Stimulated activated CD4-positive, alpha-beta T cell treated with anti-CD3 and anti-CD28 coated beads, Interleukin-1b, Interleukin-23, amount 100 ng/mL, for 4 hours (primary cell): ENCODE data around the gene TMOD1.

Source experiments
- DNase-seq, 2 donors: peaks; one replicate each; pipeline ENCODE4 v3.0.0-alpha.2; 2020; ENCODE audit warnings: low read depth in 2 of 2

The TMOD1 gene

DNA sequence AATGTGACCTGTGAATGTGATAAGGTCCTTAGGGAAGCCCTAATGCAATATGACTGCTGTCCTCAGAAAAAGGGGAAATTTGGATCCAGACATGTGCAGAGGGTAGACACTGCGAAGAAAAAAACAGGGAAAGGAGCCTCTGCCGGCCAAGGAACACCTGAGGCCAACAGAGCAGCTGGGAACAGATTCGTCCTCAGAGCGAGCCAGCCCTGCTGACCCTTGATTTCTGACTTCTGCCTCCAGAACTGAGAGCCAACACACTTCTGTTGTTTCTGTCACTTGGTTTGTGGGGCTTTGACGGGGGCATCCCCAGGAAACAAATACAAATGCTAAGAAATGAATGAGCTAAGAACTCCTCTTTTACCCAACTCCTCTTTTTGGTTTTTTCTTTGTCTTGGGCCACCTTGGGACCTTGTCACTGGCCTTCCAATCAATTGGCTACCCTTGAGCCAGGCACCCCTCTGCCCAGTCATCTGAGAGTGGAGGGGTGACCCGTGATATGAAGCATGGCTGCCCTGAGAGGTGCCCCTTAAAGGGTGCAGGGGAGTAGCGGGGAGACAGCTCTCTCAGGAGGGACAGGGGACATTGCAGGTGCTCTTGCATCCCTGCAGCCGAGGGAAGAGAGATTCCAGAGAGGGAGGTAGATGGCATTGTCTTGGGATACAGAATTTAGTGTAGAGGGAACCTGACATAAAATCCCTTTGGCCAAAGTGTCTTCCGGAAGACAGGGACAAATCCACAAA, 16.9 kb downstream of the TMOD1 start:
- no peak for DNase-seq

- DNase-seq = no peak
These were observed 17.4 kb downstream of the TMOD1 start for GRCh38 chr9:97518909-97519307.

- DNase-seq = no peak
These were observed 18.0 kb downstream of the TMOD1 start for GRCh38 chr9:97519441-97519970.

DNA sequence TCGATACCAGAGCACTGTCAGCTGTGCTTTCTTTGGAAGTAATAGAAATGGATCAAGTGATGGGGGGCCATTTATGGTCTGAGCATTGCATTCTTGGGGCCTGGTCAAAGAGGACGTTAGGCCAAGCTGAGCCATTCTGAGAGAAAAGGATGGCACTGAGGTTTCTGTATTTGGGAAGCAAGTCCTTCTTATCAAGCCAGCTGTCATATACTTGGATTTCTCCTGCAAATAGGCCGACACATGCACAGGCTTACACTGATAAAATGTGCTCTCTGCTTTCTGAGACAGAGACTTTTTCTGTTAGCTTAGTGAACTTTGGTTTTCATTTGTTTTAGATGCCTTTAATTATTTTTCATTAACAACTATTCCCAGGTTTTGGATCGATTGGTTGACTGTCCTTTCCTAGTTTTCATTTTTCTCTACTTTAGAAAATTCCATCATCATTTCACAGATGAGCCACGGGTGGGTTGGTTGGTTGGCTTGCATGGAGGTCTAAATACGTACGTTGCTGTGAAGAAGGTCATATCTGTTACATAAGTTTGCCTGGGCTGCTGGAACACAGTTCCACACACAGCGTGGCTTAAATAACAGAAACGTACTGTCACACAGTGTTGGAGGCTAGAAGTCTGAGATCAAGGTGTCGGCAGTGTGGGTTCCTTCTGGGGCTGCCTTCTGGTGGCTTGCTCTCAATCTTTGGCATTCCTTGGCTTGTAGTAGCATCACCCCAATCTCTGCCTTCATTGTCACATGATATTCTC, 20.3 kb downstream of the TMOD1 start:
- no peak for DNase-seq

GRCh38 chr9:97524424-97524823, 23.0 kb downstream of the TMOD1 start:
- DNase-seq = no peak

DNA sequence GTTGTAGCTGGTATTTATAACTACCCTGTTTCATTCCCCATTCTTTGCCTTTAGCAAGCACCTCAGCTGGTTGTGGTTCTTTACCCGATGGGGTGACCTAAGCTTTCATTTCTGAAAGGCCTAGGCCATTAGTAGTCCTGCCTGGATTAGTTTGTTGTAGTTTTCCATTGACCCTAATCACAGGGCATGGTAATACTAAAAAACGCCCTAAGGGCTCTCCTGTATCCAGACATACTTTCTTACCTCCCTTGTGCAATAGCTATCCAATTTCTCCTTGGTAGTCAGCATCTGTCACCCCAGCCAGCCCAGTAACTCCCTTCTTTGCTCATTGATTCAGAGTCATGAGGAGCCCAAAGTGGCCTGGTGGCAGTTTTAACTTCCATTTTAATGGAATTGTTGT, 24.0 kb downstream of the TMOD1 start:
- DNase-seq = no peak

DNA sequence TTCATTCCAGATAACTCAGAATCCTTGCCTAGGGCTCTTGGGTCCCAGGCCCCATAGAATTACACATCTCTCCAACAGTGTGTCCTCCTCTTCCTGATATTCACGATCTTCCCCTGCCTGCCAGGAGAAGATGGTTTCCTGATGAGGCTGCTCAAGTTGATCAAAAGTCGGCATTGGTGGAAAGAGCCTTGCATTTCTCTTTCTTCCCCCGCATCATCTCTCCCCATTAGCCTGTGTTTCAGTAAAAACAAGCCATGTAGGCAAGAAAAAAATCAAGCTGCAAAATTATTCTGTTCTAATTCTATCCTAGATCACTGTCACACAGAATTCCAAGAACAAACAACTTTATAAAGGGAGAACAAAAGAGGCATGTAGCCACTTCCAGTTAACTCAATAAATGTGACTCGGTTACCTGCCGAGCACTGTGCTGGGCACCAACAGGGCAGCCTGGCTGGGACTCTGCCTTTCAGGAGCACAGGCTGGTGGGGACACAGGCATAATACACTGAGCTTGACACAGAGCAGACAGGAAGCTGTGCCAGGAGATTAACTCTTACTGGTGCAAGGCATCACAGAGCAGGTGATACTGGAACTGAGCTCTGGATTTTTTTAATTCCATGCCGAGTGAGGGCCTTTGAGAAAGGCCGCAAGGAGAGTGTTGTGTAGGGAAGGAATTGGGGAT, 25.6 kb downstream of the TMOD1 start:
- DNase-seq = no peak

- no peak for DNase-seq
These were observed 26.4 kb downstream of the TMOD1 start for GRCh38 chr9:97527626-97528528.

GRCh38 chr9:97528529-97529230, 27.2 kb downstream of the TMOD1 start:
- DNase-seq = no peak

- DNase-seq = no peak
These were observed 28.1 kb downstream of the TMOD1 start for GRCh38 chr9:97529363-97530076.

GRCh38 chr9:97531888-97532376, 30.5 kb downstream of the TMOD1 start:
- DNase-seq = no peak

DNA sequence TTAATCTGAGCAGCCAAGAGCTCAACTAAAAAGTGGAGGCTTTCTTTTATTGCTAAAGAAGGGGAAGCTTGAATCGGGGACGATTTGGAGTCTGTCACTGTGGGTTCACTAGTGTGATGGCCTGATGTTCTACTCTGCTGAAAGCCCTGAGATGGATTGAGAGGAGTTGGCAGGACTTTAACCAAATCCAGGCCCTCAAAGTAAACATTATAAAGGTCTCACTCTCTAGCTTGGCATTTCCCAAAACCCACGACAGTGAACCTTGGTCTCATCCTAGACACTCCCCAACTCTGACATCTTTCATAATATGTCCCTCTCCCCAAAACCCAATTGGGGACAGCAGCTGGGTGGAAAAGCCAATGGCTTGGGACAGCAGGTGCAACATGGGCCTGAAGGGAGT, 32.7 kb downstream of the TMOD1 start:
- no peak for DNase-seq

DNA sequence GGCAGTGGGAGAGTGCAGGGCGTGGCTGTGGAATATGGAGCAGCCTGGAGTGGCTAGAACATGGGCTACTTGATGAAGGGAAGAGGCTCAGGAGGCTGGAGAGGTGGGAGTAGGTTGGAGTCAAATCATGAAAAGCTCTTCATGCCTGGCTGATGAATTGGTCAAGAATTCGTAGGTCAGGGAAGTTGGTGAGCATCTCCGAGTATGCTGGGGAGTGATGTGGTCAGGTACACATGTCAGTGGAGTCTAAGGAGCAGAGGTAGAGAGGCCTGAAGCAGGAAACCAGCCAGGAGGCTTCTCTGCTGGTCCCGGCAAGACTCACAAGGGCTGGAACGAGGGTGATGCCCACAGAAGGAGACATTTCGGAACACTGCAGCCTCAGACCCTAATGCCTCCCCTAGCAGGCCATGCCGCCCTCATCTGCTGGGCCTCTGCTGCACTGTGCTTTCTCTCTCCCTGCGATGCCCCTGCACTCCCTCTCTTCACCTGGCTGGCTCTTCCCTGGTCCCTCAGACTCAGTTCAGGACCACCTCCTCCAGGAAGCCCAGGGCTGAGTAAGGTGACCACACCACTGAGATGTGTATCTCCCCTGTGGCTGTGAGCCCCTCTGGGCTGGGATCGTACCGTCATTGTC, 33.6 kb downstream of the TMOD1 start:
- DNase-seq = no peak

- DNase-seq = no peak
These were observed 34.3 kb downstream of the TMOD1 start for GRCh38 chr9:97535771-97536170.

GRCh38 chr9:97536480-97536879, 35.0 kb downstream of the TMOD1 start:
- no peak for DNase-seq

GRCh38 chr9:97543561-97543960, 42.1 kb downstream of the TMOD1 start:
- no peak for DNase-seq

GRCh38 chr9:97545486-97545885, 44.0 kb downstream of the TMOD1 start:
- no peak for DNase-seq

- no peak for DNase-seq
These were observed 45.8 kb downstream of the TMOD1 start for GRCh38 chr9:97547098-97547829.

DNA sequence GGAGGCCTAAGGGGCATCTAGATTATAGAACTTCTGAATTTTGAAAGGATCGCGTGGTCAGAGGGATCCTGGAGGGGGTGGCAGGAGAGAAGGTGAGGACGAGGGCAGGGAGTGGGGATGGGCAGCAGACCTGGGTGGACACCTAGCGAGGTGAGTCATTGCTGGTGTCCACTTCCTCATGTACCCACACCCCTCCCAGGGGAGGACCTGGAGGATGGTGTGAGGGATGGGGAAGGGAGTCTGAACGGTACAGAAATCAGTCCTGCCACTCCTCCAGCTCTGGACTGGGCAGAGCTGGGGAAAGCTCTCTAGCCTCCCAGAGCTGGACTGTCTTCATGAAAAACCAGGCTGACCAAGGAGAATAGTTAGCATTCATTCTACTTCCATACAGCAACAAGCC, 46.9 kb downstream of the TMOD1 start:
- DNase-seq = no peak
